H9 (cell line): ENCODE measurements around the gene KAZALD1. TPM values are rescaled to one million over a fixed set of nuclear protein-coding genes. Genes with fewer than 3 reads are reported as not detected.

Source experiments
- DNase-seq: peaks from one replicate; pipeline ENCODE4 v3.0.0-alpha.2; 2017
- H2AFZ ChIP-seq: one replicate; pipeline ENCODE4 v1.6.1; 2013; ENCODE audit warnings: mild to moderate bottlenecking, low read length, control low read depth, moderate library complexity
- H2AK5ac ChIP-seq: 2 replicates; pipeline ENCODE4 v1.6.1; 2013; ENCODE audit warnings: low read length, control low read depth, mixed read lengths; ENCODE audit not compliant: insufficient read length
- H2BK120ac ChIP-seq: one replicate; pipeline ENCODE4 v1.6.1; 2013; ENCODE audit warnings: low read depth, mild to moderate bottlenecking, low read length, control low read depth, inconsistent platforms; ENCODE audit not compliant: poor library complexity, severe bottlenecking
- H2BK12ac ChIP-seq: 2 replicates; pipeline ENCODE4 v1.6.1; 2013; ENCODE audit warnings: low read length, control low read depth, mixed read lengths, low read depth; ENCODE audit not compliant: insufficient read length
- H2BK15ac ChIP-seq: 2 replicates; pipeline ENCODE4 v1.6.1; 2013; ENCODE audit warnings: low read depth, low read length, control low read depth
- H2BK20ac ChIP-seq: one replicate; pipeline ENCODE4 v1.6.1; 2013; ENCODE audit warnings: low read depth, mild to moderate bottlenecking, low read length, control low read depth, inconsistent platforms; ENCODE audit not compliant: poor library complexity, severe bottlenecking
- H2BK5ac ChIP-seq: 2 replicates; pipeline ENCODE4 v1.6.1; 2013; ENCODE audit warnings: low read length, control low read depth, mixed read lengths; ENCODE audit not compliant: insufficient read length
- H3K14ac ChIP-seq: 2 replicates; pipeline ENCODE4 v1.6.1; 2013; ENCODE audit warnings: low read length, control low read depth; ENCODE audit not compliant: insufficient read depth
- H3K18ac ChIP-seq: 2 replicates; pipeline ENCODE4 v1.6.1; 2013; ENCODE audit warnings: low read depth, mild to moderate bottlenecking, mixed read lengths, low read length, control low read depth; ENCODE audit not compliant: insufficient read length
- H3K23ac ChIP-seq: 2 replicates; pipeline ENCODE4 v1.6.1; 2013; ENCODE audit warnings: low read length, control low read depth, mixed read lengths, low read depth; ENCODE audit not compliant: insufficient read length
- H3K23me2 ChIP-seq: 2 replicates; pipeline ENCODE4 v1.6.1; 2013; ENCODE audit warnings: low read depth, mild to moderate bottlenecking, mixed read lengths, low read length, control low read depth; ENCODE audit not compliant: insufficient read length, poor library complexity, severe bottlenecking
- H3K27ac ChIP-seq: 2 replicates; pipeline ENCODE4 v1.5.1; 2013; ENCODE audit warnings: low read length, control low read depth, mixed read lengths, low read depth; ENCODE audit not compliant: insufficient read length
- H3K27me3 ChIP-seq: 2 replicates; pipeline ENCODE4 v1.6.1; 2013; ENCODE audit warnings: low read length, control low read depth, inconsistent platforms; ENCODE audit not compliant: insufficient read depth
- H3K4ac ChIP-seq: 2 replicates; pipeline ENCODE4 v1.6.1; 2013; ENCODE audit warnings: low read depth, mild to moderate bottlenecking, control low read depth, inconsistent platforms, low read length, moderate library complexity
- H3K4me1 ChIP-seq: 2 replicates; pipeline ENCODE4 v1.6.1; 2013; ENCODE audit warnings: low read length, control low read depth, inconsistent platforms; ENCODE audit not compliant: insufficient read depth
- H3K4me2 ChIP-seq: 2 replicates; pipeline ENCODE4 v1.6.1; 2013; ENCODE audit warnings: low read length, control low read depth, mixed read lengths; ENCODE audit not compliant: insufficient read length, insufficient read depth
- H3K56ac ChIP-seq: 2 replicates; pipeline ENCODE4 v1.6.1; 2013; ENCODE audit warnings: low read depth, mild to moderate bottlenecking, mixed read lengths, low read length, control low read depth; ENCODE audit not compliant: insufficient read length
- H3K79me1 ChIP-seq: 2 replicates; pipeline ENCODE4 v1.6.1; 2013; ENCODE audit warnings: low read depth, mild to moderate bottlenecking, moderate library complexity, low read length, control low read depth, inconsistent platforms; ENCODE audit not compliant: insufficient read depth, poor library complexity, severe bottlenecking
- H3K79me2 ChIP-seq: 2 replicates; pipeline ENCODE4 v1.6.1; 2013; ENCODE audit warnings: low read length, control low read depth, inconsistent platforms; ENCODE audit not compliant: insufficient read depth
- H3K9ac ChIP-seq: 2 replicates; pipeline ENCODE4 v1.6.1; 2013; ENCODE audit warnings: low read length, control low read depth, mixed read lengths; ENCODE audit not compliant: insufficient read length; ENCODE audit errors: extremely low read depth
- H3K9me3 ChIP-seq: one replicate; pipeline ENCODE4 v1.6.1; 2013; ENCODE audit warnings: low read depth, low read length, inconsistent platforms; ENCODE audit not compliant: control insufficient read depth
- H3T11ph ChIP-seq: one replicate; pipeline ENCODE4 v1.6.1; 2013; ENCODE audit warnings: mild to moderate bottlenecking, low read length, control low read depth, inconsistent platforms
- H4K20me1 ChIP-seq: one replicate; pipeline ENCODE4 v1.6.1; 2013; ENCODE audit not compliant: control insufficient read depth, insufficient read length, insufficient read depth
- H4K5ac ChIP-seq: 2 replicates; pipeline ENCODE4 v1.6.1; 2013; ENCODE audit warnings: low read depth, mild to moderate bottlenecking, mixed read lengths, low read length, control low read depth; ENCODE audit not compliant: insufficient read length
- H4K8ac ChIP-seq: replicated peaks from 2 replicates; pipeline ENCODE4 v1.6.1; 2013; ENCODE audit warnings: low read length, control low read depth, mixed read lengths, low read depth; ENCODE audit not compliant: insufficient read length
- H4K91ac ChIP-seq: 2 replicates; pipeline ENCODE4 v1.6.1; 2013; ENCODE audit warnings: low read depth, mild to moderate bottlenecking, moderate library complexity, mixed read lengths, low read length, control low read depth; ENCODE audit not compliant: insufficient read length
- H3K27ac Mint-ChIP-seq, 3 experiments: 2 replicates in 2 of 3; 3 replicates in 1 of 3; pipeline ENCODE4 v1.8.0; 2020 to 2021; ENCODE audit warnings: mixed read lengths in 3 of 3, mild to moderate bottlenecking in 1 of 3, moderate library complexity in 1 of 3
- H3K27me3 Mint-ChIP-seq: 2 replicates; pipeline ENCODE4 v1.8.0; 2021; ENCODE audit warnings: low read depth, mild to moderate bottlenecking, moderate library complexity, mixed read lengths
- H3K36me3 Mint-ChIP-seq, 3 experiments: 2 replicates in 2 of 3; 3 replicates in 1 of 3; pipeline ENCODE4 v1.8.0; 2020 to 2021; ENCODE audit warnings: low read depth in 3 of 3, mixed read lengths in 3 of 3; ENCODE audit not compliant: insufficient read depth in 1 of 3
- H3K4me1 Mint-ChIP-seq, 2 experiments: 2 replicates each; pipeline ENCODE4 v1.8.0; 2020; ENCODE audit warnings: mixed read lengths in 2 of 2
- H3K4me3 Mint-ChIP-seq, 2 experiments: 2 replicates in 1 of 2; 3 replicates in 1 of 2; pipeline ENCODE4 v1.8.0; 2020 to 2021; ENCODE audit warnings: mild to moderate bottlenecking in 2 of 2, mixed read lengths in 2 of 2, moderate library complexity in 1 of 2
- H3K9me3 Mint-ChIP-seq, 2 experiments: 2 replicates in 1 of 2; 3 replicates in 1 of 2; pipeline ENCODE4 v1.8.0; 2020; ENCODE audit warnings: mild to moderate bottlenecking in 2 of 2, mixed read lengths in 2 of 2, moderate library complexity in 1 of 2
- WGBS: extraction: QIAGEN DNeasy Blood & Tissue Kit; methylation state at CpG from one replicate; pipeline ENCODE4 v1.1.7; 2013; ENCODE audit warnings: missing lambda C conversion rate, low lambda C conversion rate, mixed read lengths; ENCODE audit not compliant: insufficient read length; ENCODE audit errors: extremely low coverage; 5-methylcytosine and 5-hydroxymethylcytosine counted together
- total RNA-seq: library from RNA; stranded (reverse); gene quantifications from 2 replicates; pipeline ENCODE4 v1.2.1, GENCODE V29; 2021
- TF ChIP-seq, protein P1 (sequence below): fragments of 200-600 bp; sonication (generic); conservative IDR thresholded peaks from 3 replicates; pipeline ENCODE4 v1.8.0; 2021; ENCODE audit warnings: antibody characterized with exemption, mild to moderate bottlenecking

The KAZALD1 gene
- total RNA-seq, 1 experiment from 2014 or later, result 2.9 TPM

DNA sequence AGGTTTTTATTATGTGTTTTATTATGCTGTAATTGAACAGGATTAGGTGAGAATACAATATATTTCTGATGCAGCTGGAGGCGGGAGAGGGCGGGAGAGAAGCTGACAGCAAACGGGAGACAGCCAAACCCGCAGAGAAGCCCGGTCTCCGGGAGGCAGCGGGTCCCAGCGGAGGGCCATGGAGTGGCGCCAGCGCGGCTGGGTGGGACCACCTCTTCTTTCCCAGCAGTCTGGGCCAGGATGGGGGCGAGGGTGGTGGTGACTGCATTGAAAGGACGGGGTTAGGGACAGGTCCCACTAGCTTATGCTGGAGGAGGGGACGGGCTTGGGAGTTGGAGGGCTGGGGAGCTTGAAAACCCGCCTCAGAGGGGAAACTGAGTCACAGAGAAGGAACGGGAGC, 14.5 kb upstream of the KAZALD1 start:
- H3K9ac ChIP-seq, result no peak overlapping the region
- peaks cover 5% of the 10 kb centered on the region for H4K20me1 ChIP-seq
- no peak overlapping the region for H3K14ac ChIP-seq
- no peak overlapping the region for H2BK12ac ChIP-seq
- H2AK5ac ChIP-seq, result no peak overlapping the region
- no peak overlapping the region for H2BK15ac ChIP-seq
- no peak for DNase-seq
- Mint-ChIP-seq H3K9me3 (peaks cover 0 to 3% of the 10 kb centered on the region in 2 experiments; a peak in 1 of 5 replicates), H3K4me1 (peaks cover 46 to 52% of the 10 kb centered on the region in 2 experiments), H3K27me3 (peaks cover 82% of the 10 kb centered on the region), H3K27ac (peak overlapping the region in 1 of 3 experiments; percentile 72; a peak in 1 of 7 replicates), H3K36me3 (peaks cover 0 to 3% (median 0%) of the 10 kb centered on the region in 3 experiments; a peak in 2 of 7 replicates), H3K4me3 (peak overlapping the region in 1 of 2 experiments; percentile 65; a peak in 4 of 5 replicates)
- H3K23ac ChIP-seq, result no peak overlapping the region
- no peak overlapping the region for H3K56ac ChIP-seq
- H3T11ph ChIP-seq, result no peak overlapping the region
- no peak overlapping the region for H2BK120ac ChIP-seq
- H3K4me1 ChIP-seq, result peaks cover 7% of the 10 kb centered on the region; the same call in 1 of the 2 replicates
- no peaks in the 10 kb centered on the region for H3K9me3 ChIP-seq
- peaks cover 20% of the 10 kb centered on the region for H3K23me2 ChIP-seq
- TF ChIP-seq, protein P1, sequence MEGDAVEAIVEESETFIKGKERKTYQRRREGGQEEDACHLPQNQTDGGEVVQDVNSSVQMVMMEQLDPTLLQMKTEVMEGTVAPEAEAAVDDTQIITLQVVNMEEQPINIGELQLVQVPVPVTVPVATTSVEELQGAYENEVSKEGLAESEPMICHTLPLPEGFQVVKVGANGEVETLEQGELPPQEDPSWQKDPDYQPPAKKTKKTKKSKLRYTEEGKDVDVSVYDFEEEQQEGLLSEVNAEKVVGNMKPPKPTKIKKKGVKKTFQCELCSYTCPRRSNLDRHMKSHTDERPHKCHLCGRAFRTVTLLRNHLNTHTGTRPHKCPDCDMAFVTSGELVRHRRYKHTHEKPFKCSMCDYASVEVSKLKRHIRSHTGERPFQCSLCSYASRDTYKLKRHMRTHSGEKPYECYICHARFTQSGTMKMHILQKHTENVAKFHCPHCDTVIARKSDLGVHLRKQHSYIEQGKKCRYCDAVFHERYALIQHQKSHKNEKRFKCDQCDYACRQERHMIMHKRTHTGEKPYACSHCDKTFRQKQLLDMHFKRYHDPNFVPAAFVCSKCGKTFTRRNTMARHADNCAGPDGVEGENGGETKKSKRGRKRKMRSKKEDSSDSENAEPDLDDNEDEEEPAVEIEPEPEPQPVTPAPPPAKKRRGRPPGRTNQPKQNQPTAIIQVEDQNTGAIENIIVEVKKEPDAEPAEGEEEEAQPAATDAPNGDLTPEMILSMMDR, result no peak
- H3K18ac ChIP-seq, result no peak overlapping the region
- no peaks in the 10 kb centered on the region for H3K79me2 ChIP-seq
- H3K4me2 ChIP-seq, result peak overlapping the region; percentile 63
- no CpG with 5 or more reads among the region's 16 CpGs for WGBS
- peaks cover 55% of the 10 kb centered on the region for H3K27me3 ChIP-seq
- H4K5ac ChIP-seq, result no peak overlapping the region
- H3K4ac ChIP-seq, result no peak overlapping the region
- no peak overlapping the region for H4K91ac ChIP-seq
- H3K27ac ChIP-seq, result no peak overlapping the region
- H2BK20ac ChIP-seq, result no peak overlapping the region
- no peak overlapping the region for H2BK5ac ChIP-seq
- no peaks in the 10 kb centered on the region for H3K79me1 ChIP-seq
- H4K8ac ChIP-seq, result no peak overlapping the region
- no peak overlapping the region for H2AFZ ChIP-seq
